GM23338 (cell line): Measurements from ENCODE around the gene RTN3.

Experiments
- CREB1 ChIP-seq: fragments of 250-450 bp; sonication (Bioruptor Pico); IDR thresholded peaks from 2 replicates; pipeline ENCODE4 v1.5.0; 2020; ENCODE audit warnings: low read depth, mild to moderate bottlenecking, moderate library complexity
- CTCF ChIP-seq, 2 experiments: fragments of 200-600 bp in 1 of 2; sonication (generic) in 1 of 2; conservative IDR thresholded peaks; 2 replicates each; pipeline versions ENCODE4 v1.5.1 to v1.6.1; 2016 to 2017; ENCODE audit warnings: antibody characterized with exemption in 2 of 2, low read depth in 2 of 2, mild to moderate bottlenecking in 2 of 2, moderate library complexity in 1 of 2
- EZH2 ChIP-seq: fragments of 200-600 bp; sonication (generic); IDR thresholded peaks from one replicate; pipeline ENCODE4 v1.8.0; 2017; ENCODE audit warnings: antibody characterized with exemption, mild to moderate bottlenecking, low read depth; ENCODE audit not compliant: unreplicated experiment
- EZH2phosphoT487 ChIP-seq: fragments of 200-600 bp; sonication (generic); IDR thresholded peaks from one replicate; pipeline ENCODE4 v1.8.1; 2018; ENCODE audit warnings: antibody characterized with exemption; ENCODE audit not compliant: unreplicated experiment
- NANOG ChIP-seq: IDR thresholded peaks from 2 replicates; pipeline ENCODE4 v1.6.1; 2016; ENCODE audit warnings: antibody characterized with exemption, borderline replicate concordance
- POLR2AphosphoS5 ChIP-seq: IDR thresholded peaks from 2 replicates; pipeline ENCODE4 v1.6.1; 2016; ENCODE audit warnings: antibody characterized with exemption, low read depth
- REST ChIP-seq: IDR thresholded peaks from one replicate; pipeline ENCODE4 v1.6.1; 2018; ENCODE audit warnings: antibody characterized with exemption; ENCODE audit not compliant: unreplicated experiment
- ZNF114 ChIP-seq: fragments of 250-450 bp; sonication (Bioruptor Pico); IDR thresholded peaks from 2 replicates; pipeline ENCODE4 v1.5.0; 2020; ENCODE audit warnings: mild to moderate bottlenecking, moderate library complexity

- TF ChIP-seq CTCF (conservative IDR thresholded peaks at IDR 0.05; ENCODE audit: low read depth in 2 of 2) = no peak
- no peak for TF ChIP-seq EZH2
- no peak for TF ChIP-seq NANOG
- no peak for TF ChIP-seq ZNF114 (CRISPR knock-in tag)
- TF ChIP-seq POLR2AphosphoS5 = no peak
- TF ChIP-seq REST = no peak
- no peak for TF ChIP-seq CREB1 (CRISPR knock-in tag)
- no peak for TF ChIP-seq EZH2phosphoT487
Measured at GRCh38 chr11:63705526-63705925, 24.2 kb downstream of the RTN3 start.
